H1 (cell line): Measurements from ENCODE around the gene KIF5C.

ENCODE experiments used
- ATF3 ChIP-seq: IDR thresholded peaks from 2 replicates; pipeline ENCODE4 v1.6.1; 2011; ENCODE audit warnings: low read depth, mild to moderate bottlenecking, low read length; ENCODE audit not compliant: insufficient read depth
- CTCF ChIP-seq, 3 experiments: IDR thresholded peaks; 1 replicate in 2 of 3; 2 replicates in 1 of 3; pipeline versions ENCODE4 v1.5.1 to v1.6.1; 2011; ENCODE audit warnings: low read length in 3 of 3, mild to moderate bottlenecking in 3 of 3, inconsistent platforms in 2 of 3, low read depth in 1 of 3, moderate library complexity in 1 of 3; ENCODE audit not compliant: insufficient read depth in 1 of 3; ENCODE audit errors: control extremely low read depth in 1 of 3
- EP300 ChIP-seq, 2 experiments: IDR thresholded peaks; 1 replicate in 1 of 2; 2 replicates in 1 of 2; pipeline ENCODE4 v1.6.1; 2011 to 2012; ENCODE audit warnings: low read depth in 2 of 2, low read length in 2 of 2, mild to moderate bottlenecking in 2 of 2, borderline replicate concordance in 1 of 2, inconsistent platforms in 1 of 2, moderate library complexity in 1 of 2
- EZH2 ChIP-seq: fragments of 200-600 bp; sonication (generic); IDR thresholded peaks from 2 replicates; pipeline ENCODE4 v1.7.1; 2012; ENCODE audit warnings: low read depth, mild to moderate bottlenecking, moderate library complexity, low read length, inconsistent platforms; ENCODE audit not compliant: severe bottlenecking
- GABPA ChIP-seq: IDR thresholded peaks from 2 replicates; pipeline ENCODE4 v1.6.1; 2011; ENCODE audit warnings: mild to moderate bottlenecking, low read length, moderate library complexity, borderline replicate concordance; ENCODE audit not compliant: insufficient read depth
- KDM5A ChIP-seq: fragments of 200-600 bp; IDR thresholded peaks from 2 replicates; pipeline ENCODE4 v1.7.1; 2012; ENCODE audit warnings: mild to moderate bottlenecking, low read length, inconsistent platforms, mixed read lengths
- MAX ChIP-seq: IDR thresholded peaks from 2 replicates; pipeline ENCODE4 v1.6.1; 2012; ENCODE audit warnings: inconsistent platforms
- POLR2A ChIP-seq, 2 experiments: IDR thresholded peaks; 1 replicate in 1 of 2; 2 replicates in 1 of 2; pipeline ENCODE4 v1.6.1; 2011; ENCODE audit warnings: low read depth in 2 of 2, low read length in 2 of 2, mild to moderate bottlenecking in 2 of 2; ENCODE audit errors: control extremely low read depth in 1 of 2
- POLR2AphosphoS5 ChIP-seq: IDR thresholded peaks from 2 replicates; pipeline ENCODE4 v1.6.1; 2011; ENCODE audit warnings: low read depth, low read length
- RAD21 ChIP-seq, 2 experiments: IDR thresholded peaks in 1 of 2; conservative IDR thresholded peaks in 1 of 2; 2 replicates each; pipeline ENCODE4 v1.6.1; 2011; ENCODE audit warnings: low read depth in 2 of 2, low read length in 2 of 2, improper control_type of control experiment in 1 of 2, inconsistent platforms in 1 of 2, mild to moderate bottlenecking in 1 of 2, moderate library complexity in 1 of 2
- RBBP5 ChIP-seq: IDR thresholded peaks from 2 replicates; pipeline ENCODE4 v1.7.1; 2012; ENCODE audit warnings: low read depth, mild to moderate bottlenecking, inconsistent platforms, low read length, moderate library complexity, borderline replicate concordance
- RFX5 ChIP-seq: IDR thresholded peaks from 2 replicates; pipeline ENCODE4 v1.6.1; 2011; ENCODE audit warnings: low read depth, low read length, improper control_type of control experiment, borderline replicate concordance
- SP1 ChIP-seq: IDR thresholded peaks from 2 replicates; pipeline ENCODE4 v1.6.1; 2011; ENCODE audit warnings: low read depth, low read length
- TEAD4 ChIP-seq: IDR thresholded peaks from 2 replicates; pipeline ENCODE4 v1.6.1; 2012; ENCODE audit warnings: low read depth, low read length, inconsistent platforms, mixed read lengths

GRCh38 chr2:149005471-149006077 lies 130.5 kb downstream of the KIF5C start:
- TF ChIP-seq CTCF (IDR thresholded peaks at IDR 0.05; ENCODE audit: control extremely low read depth in 1 of 3, insufficient read depth in 1 of 3, low read depth in 1 of 3, low read length in 3 of 3) (no peak), POLR2AphosphoS5 (no peak), POLR2A (IDR thresholded peaks at IDR 0.05; ENCODE audit: control extremely low read depth in 1 of 2, low read depth in 2 of 2, low read length in 2 of 2) (no peak), GABPA (no peak), EZH2 (no peak), SP1 (no peak), MAX (no peak), RAD21 (IDR thresholded peaks at IDR 0.05 in 1 of 2, conservative IDR thresholded peaks at IDR 0.05 in 1 of 2; ENCODE audit: low read depth in 2 of 2, low read length in 2 of 2) (no peak), RBBP5 (no peak), ATF3 (no peak), KDM5A (no peak), TEAD4 (no peak), RFX5 (no peak), EP300 (IDR thresholded peaks at IDR 0.05; ENCODE audit: borderline replicate concordance in 1 of 2, low read depth in 2 of 2, low read length in 2 of 2) (no peak)
